Natural killer cell (primary cell): Measurements from ENCODE around the gene SUN5. TPM values are rescaled to one million over a fixed set of nuclear protein-coding genes. Genes with fewer than 3 reads are reported as not detected.

ENCODE experiments used
- ATAC-seq, 3 donors: fragments of 150-1000 bp in 2 of 3; fragments of 200-7000 bp in 1 of 3; cut with Tn5 transposase; 1 replicate in 1 of 3; 2 replicates in 2 of 3; pipeline ENCODE4 v1.10.0; 2021; ENCODE audit warnings: mild to moderate bottlenecking in 2 of 3, moderate library complexity in 2 of 3
- DNase-seq, 2 donors: peaks; one replicate each; pipeline versions ENCODE4 v3.0.0 to v3.0.0-alpha.2; 2013 to 2021; ENCODE audit warnings: mixed read lengths in 1 of 2
- H3K27ac ChIP-seq: one replicate; pipeline ENCODE4 v1.5.1; 2013; ENCODE audit warnings: mild to moderate bottlenecking, low read length
- H3K27me3 ChIP-seq: one replicate; pipeline ENCODE4 v1.6.1; 2013; ENCODE audit warnings: low read length; ENCODE audit not compliant: control insufficient read depth, insufficient read depth
- H3K36me3 ChIP-seq: one replicate; pipeline ENCODE4 v1.6.1; 2013; ENCODE audit warnings: low read length; ENCODE audit not compliant: control insufficient read depth, insufficient read depth
- H3K4me1 ChIP-seq: one replicate; pipeline ENCODE4 v1.6.1; 2013; ENCODE audit warnings: low read length; ENCODE audit not compliant: control insufficient read depth, insufficient read depth
- H3K4me3 ChIP-seq: one replicate; pipeline ENCODE4 v1.5.1; 2013; ENCODE audit warnings: low read length
- H3K9me3 ChIP-seq: one replicate; pipeline ENCODE4 v1.6.1; 2013; ENCODE audit warnings: low read length; ENCODE audit not compliant: control insufficient read depth, insufficient read depth
- H3K27ac Mint-ChIP-seq, 2 donors: one replicate each; pipeline ENCODE4 v1.8.0; 2022; ENCODE audit warnings: mild to moderate bottlenecking in 2 of 2, mixed read lengths in 2 of 2, moderate library complexity in 1 of 2
- H3K27me3 Mint-ChIP-seq, 2 donors: one replicate each; pipeline ENCODE4 v1.8.0; 2022; ENCODE audit warnings: low read depth in 2 of 2, mixed read lengths in 2 of 2
- H3K36me3 Mint-ChIP-seq: one replicate; pipeline ENCODE4 v1.8.0; 2022; ENCODE audit warnings: mixed read lengths
- H3K4me1 Mint-ChIP-seq, 2 donors: one replicate each; pipeline ENCODE4 v1.8.0; 2022; ENCODE audit warnings: mixed read lengths in 2 of 2
- H3K4me3 Mint-ChIP-seq: one replicate; pipeline ENCODE4 v1.8.0; 2022; ENCODE audit warnings: mild to moderate bottlenecking, moderate library complexity, mixed read lengths
- H3K9me3 Mint-ChIP-seq, 2 donors: one replicate each; pipeline ENCODE4 v1.8.0; 2022; ENCODE audit warnings: mixed read lengths in 2 of 2
- WGBS: methylation state at CpG from one replicate; pipeline ENCODE4 v1.1.7; 2013; ENCODE audit warnings: missing lambda C conversion rate; ENCODE audit not compliant: insufficient coverage; 5-methylcytosine and 5-hydroxymethylcytosine counted together
- intact Hi-C: fragments of 100-400 bp; cut with micrococcal nuclease; formaldehyde crosslinking; loops from one replicate; pipeline ENCODE4 v1.14.2; 2022
- total RNA-seq, 4 donors: library from RNA; stranded (reverse); fragments of 120-200 nt in 1 of 4; gene quantifications; one replicate each; pipeline versions ENCODE4 v1.2.3 to v1.2.4, GENCODE V29; 2013 to 2022
- TF ChIP-seq, protein P1 (sequence below): fragments of 200-600 bp; IDR thresholded peaks from one replicate; pipeline ENCODE4 v1.8.0; 2022; ENCODE audit warnings: antibody characterized with exemption

Gene SUN5
- total RNA-seq, 3 donors from 2014 or later (not counting 1 experiment from before 2014, with no cell fraction given), result not detected

DNA sequence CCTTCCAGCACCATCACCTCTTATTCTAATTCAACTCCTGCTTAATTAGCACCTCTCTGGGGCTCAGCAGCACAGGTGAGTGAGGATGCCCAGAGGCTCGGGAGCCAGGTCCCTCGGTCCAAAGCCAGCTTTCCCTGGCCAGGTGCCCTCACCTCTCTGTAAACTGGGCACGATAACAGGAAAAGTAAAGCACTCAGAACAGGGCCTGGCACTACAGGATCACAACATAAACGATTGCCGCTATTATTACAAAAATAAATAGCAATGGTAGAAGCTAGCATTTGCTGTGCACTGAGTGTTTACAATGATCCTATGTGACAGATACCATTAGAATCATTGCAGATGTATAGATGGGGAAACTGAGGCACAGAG is 5.9 kb upstream of the SUN5 start:
- intact Hi-C loops, result no loop called here
- Histone ChIP-seq H3K9me3 (no peaks in the 10 kb centered on the region), H3K4me3 (no peak overlapping the region), H3K27me3 (no peaks in the 10 kb centered on the region), H3K4me1 (no peaks in the 10 kb centered on the region), H3K36me3 (no peaks in the 10 kb centered on the region), H3K27ac (no peak overlapping the region)
- peaks cover 5 to 6% of the 10 kb centered on the region in 2 donors for H3K4me1 Mint-ChIP-seq
- 90% methylated on average over 5 of the region's 5 CpGs for WGBS
- H3K9me3 Mint-ChIP-seq, result no peaks in the 10 kb centered on the region
- no peak overlapping the region for H3K4me3 Mint-ChIP-seq
- H3K36me3 Mint-ChIP-seq, result no peaks in the 10 kb centered on the region
- DNase-seq, result no peak
- TF ChIP-seq, protein P1, sequence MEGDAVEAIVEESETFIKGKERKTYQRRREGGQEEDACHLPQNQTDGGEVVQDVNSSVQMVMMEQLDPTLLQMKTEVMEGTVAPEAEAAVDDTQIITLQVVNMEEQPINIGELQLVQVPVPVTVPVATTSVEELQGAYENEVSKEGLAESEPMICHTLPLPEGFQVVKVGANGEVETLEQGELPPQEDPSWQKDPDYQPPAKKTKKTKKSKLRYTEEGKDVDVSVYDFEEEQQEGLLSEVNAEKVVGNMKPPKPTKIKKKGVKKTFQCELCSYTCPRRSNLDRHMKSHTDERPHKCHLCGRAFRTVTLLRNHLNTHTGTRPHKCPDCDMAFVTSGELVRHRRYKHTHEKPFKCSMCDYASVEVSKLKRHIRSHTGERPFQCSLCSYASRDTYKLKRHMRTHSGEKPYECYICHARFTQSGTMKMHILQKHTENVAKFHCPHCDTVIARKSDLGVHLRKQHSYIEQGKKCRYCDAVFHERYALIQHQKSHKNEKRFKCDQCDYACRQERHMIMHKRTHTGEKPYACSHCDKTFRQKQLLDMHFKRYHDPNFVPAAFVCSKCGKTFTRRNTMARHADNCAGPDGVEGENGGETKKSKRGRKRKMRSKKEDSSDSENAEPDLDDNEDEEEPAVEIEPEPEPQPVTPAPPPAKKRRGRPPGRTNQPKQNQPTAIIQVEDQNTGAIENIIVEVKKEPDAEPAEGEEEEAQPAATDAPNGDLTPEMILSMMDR, result no peak
- no peak overlapping the region for H3K27ac Mint-ChIP-seq
- no peak for ATAC-seq
- no peaks in the 10 kb centered on the region for H3K27me3 Mint-ChIP-seq

DNA sequence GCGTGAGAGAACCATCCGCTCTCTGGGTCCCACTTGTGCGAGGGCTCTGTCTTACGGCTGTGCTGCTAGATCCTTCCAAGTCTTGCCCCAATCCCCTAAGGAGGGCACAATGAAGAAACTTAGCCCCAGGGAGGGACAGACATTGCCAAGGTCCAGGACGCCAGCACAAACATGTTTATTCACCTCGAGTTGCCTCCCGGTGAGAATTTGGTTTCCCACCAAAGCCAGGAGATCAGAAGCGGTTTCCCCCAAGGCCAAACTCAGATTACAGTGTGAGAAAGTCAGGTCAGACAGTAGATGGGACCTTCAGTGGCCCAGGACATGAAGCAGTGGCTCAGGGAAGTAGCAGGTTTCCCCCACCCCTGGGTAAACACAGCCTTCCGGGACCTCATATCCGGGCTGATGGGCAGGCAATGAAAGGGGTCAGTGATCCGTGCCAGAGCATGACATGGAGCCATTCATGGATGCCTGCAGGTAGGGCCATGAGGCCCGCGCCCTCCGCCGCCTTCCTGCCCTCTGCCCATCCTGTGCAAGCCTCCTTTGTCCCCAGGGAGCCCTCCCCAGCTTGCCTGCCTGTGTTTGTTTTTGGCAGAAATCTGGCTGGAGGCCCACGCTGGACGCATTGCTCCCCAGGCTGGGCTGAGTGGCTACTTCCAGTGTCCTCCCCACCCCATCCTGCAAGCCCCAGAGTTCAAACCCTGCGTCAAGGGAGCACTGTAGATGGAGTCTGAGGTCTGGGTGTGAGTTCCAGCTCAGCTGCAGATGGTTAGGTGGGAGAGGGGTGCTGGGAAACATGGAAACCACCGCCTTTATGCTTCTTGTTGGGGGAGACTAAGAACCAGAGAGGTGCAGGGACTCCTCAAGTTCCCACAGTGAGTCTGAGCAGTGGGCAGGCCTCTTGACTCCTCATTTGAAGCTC is 5.2 kb upstream of the SUN5 start:
- no peak overlapping the region for H3K27ac Mint-ChIP-seq
- peaks cover 2 to 5% of the 10 kb centered on the region in 2 donors for H3K4me1 Mint-ChIP-seq
- ATAC-seq (no peak), DNase-seq (no peak)
- H3K4me3 ChIP-seq, result no peak overlapping the region
- H3K9me3 Mint-ChIP-seq, result no peaks in the 10 kb centered on the region
- no peaks in the 10 kb centered on the region for H3K4me1 ChIP-seq
- TF ChIP-seq, protein P1, result no peak
- intact Hi-C loops, result no loop called here
- H3K27me3 Mint-ChIP-seq, result no peaks in the 10 kb centered on the region
- no peaks in the 10 kb centered on the region for H3K36me3 Mint-ChIP-seq
- H3K27ac ChIP-seq, result no peak overlapping the region
- no peaks in the 10 kb centered on the region for H3K36me3 ChIP-seq
- WGBS, result 80% methylated on average over 19 of the region's 19 CpGs
- H3K9me3 ChIP-seq, result no peaks in the 10 kb centered on the region
- no peaks in the 10 kb centered on the region for H3K27me3 ChIP-seq
- no peak overlapping the region for H3K4me3 Mint-ChIP-seq

DNA sequence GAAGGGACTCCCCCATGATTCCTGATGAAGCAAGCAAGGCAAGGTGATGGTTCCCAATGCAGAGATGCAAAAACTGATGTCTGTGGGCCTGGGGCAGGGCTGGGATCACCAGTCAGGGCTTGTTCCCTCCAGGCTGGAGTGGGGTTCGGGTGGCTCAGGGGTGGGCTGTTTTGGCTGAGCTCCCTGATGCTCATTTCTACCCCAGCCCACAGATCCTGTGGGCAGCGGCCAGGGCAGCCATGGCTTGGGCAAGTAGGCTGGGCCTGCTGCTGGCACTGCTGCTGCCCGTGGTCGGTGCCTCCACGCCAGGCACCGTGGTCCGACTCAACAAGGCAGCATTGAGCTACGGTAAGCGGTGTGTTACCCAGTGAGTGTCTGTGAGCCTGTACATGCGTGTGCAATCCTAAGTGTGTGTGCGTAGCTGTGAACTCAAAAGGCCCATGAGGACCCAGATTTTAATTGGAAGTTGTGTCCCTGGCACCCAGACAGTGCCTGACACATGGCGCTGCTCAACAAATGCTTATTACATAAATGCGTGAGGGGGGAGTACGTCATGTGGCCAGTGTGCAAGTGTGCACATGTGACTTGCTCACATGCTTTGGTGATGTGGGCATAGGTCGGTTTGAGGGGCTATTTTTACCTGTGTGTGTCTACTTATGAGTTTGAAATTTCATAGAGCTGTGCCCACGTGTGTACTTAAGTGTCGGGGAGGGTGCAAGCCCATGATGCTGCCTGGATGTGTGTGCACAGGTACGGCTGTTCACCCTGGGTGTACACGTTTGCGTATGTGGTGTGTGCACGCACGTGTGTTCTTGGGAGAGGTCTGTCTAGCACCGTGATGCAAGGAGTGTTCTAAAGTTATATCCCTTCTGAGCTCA is 4.3 kb upstream of the SUN5 start:
- H3K36me3 Mint-ChIP-seq, result no peaks in the 10 kb centered on the region
- TF ChIP-seq, protein P1, result no peak
- H3K4me3 Mint-ChIP-seq, result no peak overlapping the region
- Histone ChIP-seq H3K27ac (no peak overlapping the region), H3K27me3 (no peaks in the 10 kb centered on the region), H3K4me3 (no peak overlapping the region), H3K4me1 (no peaks in the 10 kb centered on the region), H3K9me3 (no peaks in the 10 kb centered on the region), H3K36me3 (no peaks in the 10 kb centered on the region)
- no peak overlapping the region for H3K27ac Mint-ChIP-seq
- no peaks in the 10 kb centered on the region for H3K27me3 Mint-ChIP-seq
- H3K9me3 Mint-ChIP-seq, result no peaks in the 10 kb centered on the region
- DNase-seq (no peak), ATAC-seq (no peak)
- 90% methylated on average over 23 of the region's 23 CpGs for WGBS
- peaks cover 0 to 5% of the 10 kb centered on the region in 2 donors for H3K4me1 Mint-ChIP-seq
- intact Hi-C loops, result no loop called here
